WTC11 (cell line): ENCODE results near the gene RPL13A. TPM values are rescaled to one million over a fixed set of nuclear protein-coding genes. Genes with fewer than 3 reads are reported as not detected.
A peak's percentile ranks its signal among the peaks of the same experiment; 100 is the strongest.
"Not testable (repeated sequence)": the region's sequence is repeated elsewhere in the genome, so short reads cannot be mapped to it uniquely, and the experiment has no call there.

ENCODE experiments used
- ATAC-seq: fragments of 200-7000 bp; cut with Tn5 transposase; 2 replicates; pipeline ENCODE4 v1.10.0; 2021; ENCODE audit warnings: mild to moderate bottlenecking, moderate library complexity
- CTCF ChIA-PET: fragments of 300-600 bp; sonication (Branson Sonifier 250); formaldehyde crosslinking; loops from one replicate; lab custom pipeline; 2021; ENCODE audit warnings: antibody characterized with exemption; lab: Charles Lee
- POLR2A ChIA-PET: fragments of 350-600 bp; sonication (Branson Sonifier 250); formaldehyde crosslinking; loops from one replicate; lab custom pipeline; 2021; ENCODE audit warnings: antibody characterized with exemption; lab: Charles Lee
- DNase-seq: peaks from one replicate; pipeline ENCODE4 v3.0.0; 2021; ENCODE audit warnings: low spot score
- H3K27ac Mint-ChIP-seq: 2 replicates; pipeline ENCODE4 v1.8.0; 2021; ENCODE audit warnings: mixed read lengths
- H3K27me3 Mint-ChIP-seq: 2 replicates; pipeline ENCODE4 v1.8.0; 2021; ENCODE audit warnings: low read depth, mild to moderate bottlenecking, moderate library complexity, mixed read lengths
- H3K36me3 Mint-ChIP-seq: 2 replicates; pipeline ENCODE4 v1.8.0; 2021; ENCODE audit warnings: mixed read lengths
- H3K4me1 Mint-ChIP-seq: 2 replicates; pipeline ENCODE4 v1.8.0; 2022; ENCODE audit warnings: mixed read lengths
- H3K4me3 Mint-ChIP-seq: 2 replicates; pipeline ENCODE4 v1.8.0; 2021; ENCODE audit warnings: mild to moderate bottlenecking, moderate library complexity, mixed read lengths
- H3K9me3 Mint-ChIP-seq: 2 replicates; pipeline ENCODE4 v1.8.0; 2021; ENCODE audit warnings: mixed read lengths
- ATF1 ChIP-seq: sonication (generic); formaldehyde crosslinking; IDR thresholded peaks from 2 replicates; pipeline ENCODE4 v1.8.1; 2023; ENCODE audit warnings: mild to moderate bottlenecking, moderate library complexity, missing genetic modification reagents
- CREM ChIP-seq: sonication (generic); formaldehyde crosslinking; IDR thresholded peaks from 2 replicates; pipeline ENCODE4 v1.8.1; 2022; ENCODE audit warnings: mild to moderate bottlenecking, missing genetic modification reagents, moderate library complexity
- ESRRA ChIP-seq: sonication (generic); formaldehyde crosslinking; IDR thresholded peaks from 2 replicates; pipeline ENCODE4 v1.8.1; 2022; ENCODE audit warnings: mild to moderate bottlenecking, missing genetic modification reagents, borderline replicate concordance
- HMGA2 ChIP-seq: fragments of 250-450 bp; sonication (Bioruptor Pico); IDR thresholded peaks from 2 replicates; pipeline ENCODE4 v1.4.0; 2021; ENCODE audit warnings: mild to moderate bottlenecking, moderate library complexity
- MYBL2 ChIP-seq: sonication (generic); formaldehyde crosslinking; IDR thresholded peaks from 2 replicates; pipeline ENCODE4 v1.8.1; 2023; ENCODE audit warnings: mild to moderate bottlenecking, moderate library complexity, missing genetic modification reagents
- NR2C2 ChIP-seq: sonication (generic); formaldehyde crosslinking; IDR thresholded peaks from 2 replicates; pipeline ENCODE4 v1.8.0; 2022; ENCODE audit warnings: mild to moderate bottlenecking, missing genetic modification reagents
- PRRX2 ChIP-seq: fragments of 250-450 bp; sonication (Bioruptor Pico); IDR thresholded peaks from 2 replicates; pipeline ENCODE4 v1.8.0; 2021; ENCODE audit warnings: mild to moderate bottlenecking
- SMAD3 ChIP-seq: sonication (generic); formaldehyde crosslinking; IDR thresholded peaks from 2 replicates; pipeline ENCODE4 v1.8.0; 2022; ENCODE audit warnings: missing genetic modification reagents, mild to moderate bottlenecking, borderline replicate concordance
- TEAD1 ChIP-seq: sonication (generic); formaldehyde crosslinking; IDR thresholded peaks from 2 replicates; pipeline ENCODE4 v1.8.0; 2022; ENCODE audit warnings: mild to moderate bottlenecking, missing genetic modification reagents
- TEAD4 ChIP-seq: sonication (generic); formaldehyde crosslinking; IDR thresholded peaks from 2 replicates; pipeline ENCODE4 v1.8.0; 2022; ENCODE audit warnings: mild to moderate bottlenecking, missing genetic modification reagents
- ZNF121 ChIP-seq: sonication (generic); formaldehyde crosslinking; IDR thresholded peaks from 2 replicates; pipeline ENCODE4 v1.8.0; 2023; ENCODE audit warnings: missing genetic modification reagents
- ZNF232 ChIP-seq: sonication (generic); formaldehyde crosslinking; IDR thresholded peaks from 2 replicates; pipeline ENCODE4 v1.8.0; 2022; ENCODE audit warnings: mild to moderate bottlenecking, missing genetic modification reagents
- total RNA-seq: library from RNA; stranded (reverse); gene quantifications from 3 replicates; pipeline ENCODE4 v1.2.3, GENCODE V29; 2021
- TF ChIP-seq, protein P1 (sequence below): sonication (generic); formaldehyde crosslinking; IDR thresholded peaks from 2 replicates; pipeline ENCODE4 v1.8.1; 2023; ENCODE audit warnings: mild to moderate bottlenecking, missing genetic modification reagents, moderate library complexity
- TF ChIP-seq, protein P2 (sequence below): sonication (generic); formaldehyde crosslinking; IDR thresholded peaks from 2 replicates; pipeline ENCODE4 v1.8.0; 2022; ENCODE audit warnings: mild to moderate bottlenecking, missing genetic modification reagents
- TF ChIP-seq, protein P3 (sequence below): sonication (generic); formaldehyde crosslinking; IDR thresholded peaks from 2 replicates; pipeline ENCODE4 v1.8.1; 2023; ENCODE audit warnings: mild to moderate bottlenecking, moderate library complexity, missing genetic modification reagents
- TF ChIP-seq, protein P4 (sequence below): sonication (generic); formaldehyde crosslinking; IDR thresholded peaks from 2 replicates; pipeline ENCODE4 v1.8.0; 2023; ENCODE audit warnings: mild to moderate bottlenecking, missing genetic modification reagents
- TF ChIP-seq, protein P5 (sequence below): sonication (generic); formaldehyde crosslinking; IDR thresholded peaks from 2 replicates; pipeline ENCODE4 v1.8.1; 2022; ENCODE audit warnings: low read depth, missing genetic modification reagents, borderline replicate concordance
- TF ChIP-seq, protein P6 (sequence below): sonication (generic); formaldehyde crosslinking; IDR thresholded peaks from 2 replicates; pipeline ENCODE4 v1.8.1; 2023; ENCODE audit warnings: mild to moderate bottlenecking, missing genetic modification reagents, moderate library complexity

The RPL13A gene
- total RNA-seq, 1 experiment from 2014 or later: 3,861 TPM

DNA sequence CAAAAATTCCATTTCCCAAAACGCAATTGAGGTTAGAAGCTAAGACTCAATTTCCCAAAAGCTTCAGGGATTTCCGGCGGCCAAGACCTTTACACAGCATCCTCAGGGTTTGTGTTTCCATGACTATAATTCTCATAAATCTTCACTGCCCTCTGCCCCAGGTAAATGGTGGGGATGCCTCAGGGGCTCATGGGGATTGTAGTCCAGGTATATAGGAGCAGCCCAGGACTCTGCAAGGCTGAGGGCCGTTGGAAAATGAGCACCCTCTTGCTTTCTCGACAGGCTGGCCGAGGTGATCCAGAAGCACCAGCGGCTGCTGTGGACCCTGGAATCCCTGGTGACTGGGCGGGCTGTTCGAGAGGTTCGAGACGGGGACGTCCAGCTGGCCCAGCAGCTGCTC lies 28.0 kb upstream of the RPL13A start:
- Mint-ChIP-seq H3K27me3 (no peaks in the 10 kb centered on the region), H3K4me1 (no peaks in the 10 kb centered on the region), H3K9me3 (no peaks in the 10 kb centered on the region), H3K27ac (no peak overlapping the region), H3K36me3 (peaks cover 19% of the 10 kb centered on the region), H3K4me3 (no peak overlapping the region)
- CTCF ChIA-PET: interaction anchor here (1.0 to 2.7 kb wide), 2 partner anchors 17 to 19 kb away, joined by 5 to 13 read pairs; no protein-coding TSS in a partner anchor
- TF ChIP-seq TEAD4 (CRISPR knock-in tag): no peak
- TF ChIP-seq ZNF121 (CRISPR knock-in tag): no peak
- no peak for TF ChIP-seq ATF1 (CRISPR knock-in tag)
- no peak for TF ChIP-seq ESRRA
- TF ChIP-seq MYBL2 (CRISPR knock-in tag): no peak
- TF ChIP-seq CREM (CRISPR knock-in tag): no peak
- TF ChIP-seq, protein P1, sequence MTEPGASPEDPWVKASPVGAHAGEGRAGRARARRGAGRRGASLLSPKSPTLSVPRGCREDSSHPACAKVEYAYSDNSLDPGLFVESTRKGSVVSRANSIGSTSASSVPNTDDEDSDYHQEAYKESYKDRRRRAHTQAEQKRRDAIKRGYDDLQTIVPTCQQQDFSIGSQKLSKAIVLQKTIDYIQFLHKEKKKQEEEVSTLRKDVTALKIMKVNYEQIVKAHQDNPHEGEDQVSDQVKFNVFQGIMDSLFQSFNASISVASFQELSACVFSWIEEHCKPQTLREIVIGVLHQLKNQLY: no peak
- TF ChIP-seq PRRX2 (CRISPR knock-in tag): no peak
- TF ChIP-seq, protein P2, sequence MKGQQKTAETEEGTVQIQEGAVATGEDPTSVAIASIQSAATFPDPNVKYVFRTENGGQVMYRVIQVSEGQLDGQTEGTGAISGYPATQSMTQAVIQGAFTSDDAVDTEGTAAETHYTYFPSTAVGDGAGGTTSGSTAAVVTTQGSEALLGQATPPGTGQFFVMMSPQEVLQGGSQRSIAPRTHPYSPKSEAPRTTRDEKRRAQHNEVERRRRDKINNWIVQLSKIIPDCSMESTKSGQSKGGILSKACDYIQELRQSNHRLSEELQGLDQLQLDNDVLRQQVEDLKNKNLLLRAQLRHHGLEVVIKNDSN (CRISPR knock-in tag): no peak
- TF ChIP-seq, protein P3, sequence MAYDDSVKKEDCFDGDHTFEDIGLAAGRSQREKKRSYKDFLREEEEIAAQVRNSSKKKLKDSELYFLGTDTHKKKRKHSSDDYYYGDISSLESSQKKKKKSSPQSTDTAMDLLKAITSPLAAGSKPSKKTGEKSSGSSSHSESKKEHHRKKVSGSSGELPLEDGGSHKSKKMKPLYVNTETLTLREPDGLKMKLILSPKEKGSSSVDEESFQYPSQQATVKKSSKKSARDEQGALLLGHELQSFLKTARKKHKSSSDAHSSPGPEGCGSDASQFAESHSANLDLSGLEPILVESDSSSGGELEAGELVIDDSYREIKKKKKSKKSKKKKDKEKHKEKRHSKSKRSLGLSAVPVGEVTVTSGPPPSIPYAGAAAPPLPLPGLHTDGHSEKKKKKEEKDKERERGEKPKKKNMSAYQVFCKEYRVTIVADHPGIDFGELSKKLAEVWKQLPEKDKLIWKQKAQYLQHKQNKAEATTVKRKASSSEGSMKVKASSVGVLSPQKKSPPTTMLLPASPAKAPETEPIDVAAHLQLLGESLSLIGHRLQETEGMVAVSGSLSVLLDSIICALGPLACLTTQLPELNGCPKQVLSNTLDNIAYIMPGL: no peak
- no peak for TF ChIP-seq SMAD3 (CRISPR knock-in tag)
- TF ChIP-seq, protein P4, sequence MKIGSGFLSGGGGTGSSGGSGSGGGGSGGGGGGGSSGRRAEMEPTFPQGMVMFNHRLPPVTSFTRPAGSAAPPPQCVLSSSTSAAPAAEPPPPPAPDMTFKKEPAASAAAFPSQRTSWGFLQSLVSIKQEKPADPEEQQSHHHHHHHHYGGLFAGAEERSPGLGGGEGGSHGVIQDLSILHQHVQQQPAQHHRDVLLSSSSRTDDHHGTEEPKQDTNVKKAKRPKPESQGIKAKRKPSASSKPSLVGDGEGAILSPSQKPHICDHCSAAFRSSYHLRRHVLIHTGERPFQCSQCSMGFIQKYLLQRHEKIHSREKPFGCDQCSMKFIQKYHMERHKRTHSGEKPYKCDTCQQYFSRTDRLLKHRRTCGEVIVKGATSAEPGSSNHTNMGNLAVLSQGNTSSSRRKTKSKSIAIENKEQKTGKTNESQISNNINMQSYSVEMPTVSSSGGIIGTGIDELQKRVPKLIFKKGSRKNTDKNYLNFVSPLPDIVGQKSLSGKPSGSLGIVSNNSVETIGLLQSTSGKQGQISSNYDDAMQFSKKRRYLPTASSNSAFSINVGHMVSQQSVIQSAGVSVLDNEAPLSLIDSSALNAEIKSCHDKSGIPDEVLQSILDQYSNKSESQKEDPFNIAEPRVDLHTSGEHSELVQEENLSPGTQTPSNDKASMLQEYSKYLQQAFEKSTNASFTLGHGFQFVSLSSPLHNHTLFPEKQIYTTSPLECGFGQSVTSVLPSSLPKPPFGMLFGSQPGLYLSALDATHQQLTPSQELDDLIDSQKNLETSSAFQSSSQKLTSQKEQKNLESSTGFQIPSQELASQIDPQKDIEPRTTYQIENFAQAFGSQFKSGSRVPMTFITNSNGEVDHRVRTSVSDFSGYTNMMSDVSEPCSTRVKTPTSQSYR (CRISPR knock-in tag): no peak
- TF ChIP-seq, protein P5, sequence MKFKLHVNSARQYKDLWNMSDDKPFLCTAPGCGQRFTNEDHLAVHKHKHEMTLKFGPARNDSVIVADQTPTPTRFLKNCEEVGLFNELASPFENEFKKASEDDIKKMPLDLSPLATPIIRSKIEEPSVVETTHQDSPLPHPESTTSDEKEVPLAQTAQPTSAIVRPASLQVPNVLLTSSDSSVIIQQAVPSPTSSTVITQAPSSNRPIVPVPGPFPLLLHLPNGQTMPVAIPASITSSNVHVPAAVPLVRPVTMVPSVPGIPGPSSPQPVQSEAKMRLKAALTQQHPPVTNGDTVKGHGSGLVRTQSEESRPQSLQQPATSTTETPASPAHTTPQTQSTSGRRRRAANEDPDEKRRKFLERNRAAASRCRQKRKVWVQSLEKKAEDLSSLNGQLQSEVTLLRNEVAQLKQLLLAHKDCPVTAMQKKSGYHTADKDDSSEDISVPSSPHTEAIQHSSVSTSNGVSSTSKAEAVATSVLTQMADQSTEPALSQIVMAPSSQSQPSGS: no peak
- TF ChIP-seq ZNF232 (CRISPR knock-in tag): no peak
- no peak for TF ChIP-seq TEAD1 (CRISPR knock-in tag)
- TF ChIP-seq NR2C2: no peak
- no peak for TF ChIP-seq HMGA2
- TF ChIP-seq, protein P6, sequence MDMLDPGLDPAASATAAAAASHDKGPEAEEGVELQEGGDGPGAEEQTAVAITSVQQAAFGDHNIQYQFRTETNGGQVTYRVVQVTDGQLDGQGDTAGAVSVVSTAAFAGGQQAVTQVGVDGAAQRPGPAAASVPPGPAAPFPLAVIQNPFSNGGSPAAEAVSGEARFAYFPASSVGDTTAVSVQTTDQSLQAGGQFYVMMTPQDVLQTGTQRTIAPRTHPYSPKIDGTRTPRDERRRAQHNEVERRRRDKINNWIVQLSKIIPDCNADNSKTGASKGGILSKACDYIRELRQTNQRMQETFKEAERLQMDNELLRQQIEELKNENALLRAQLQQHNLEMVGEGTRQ: no peak
- DNase-seq (no peak), ATAC-seq (peak; percentile 31; the same call in 1 of the 2 replicates)
- POLR2A ChIA-PET: no interaction called here

DNA sequence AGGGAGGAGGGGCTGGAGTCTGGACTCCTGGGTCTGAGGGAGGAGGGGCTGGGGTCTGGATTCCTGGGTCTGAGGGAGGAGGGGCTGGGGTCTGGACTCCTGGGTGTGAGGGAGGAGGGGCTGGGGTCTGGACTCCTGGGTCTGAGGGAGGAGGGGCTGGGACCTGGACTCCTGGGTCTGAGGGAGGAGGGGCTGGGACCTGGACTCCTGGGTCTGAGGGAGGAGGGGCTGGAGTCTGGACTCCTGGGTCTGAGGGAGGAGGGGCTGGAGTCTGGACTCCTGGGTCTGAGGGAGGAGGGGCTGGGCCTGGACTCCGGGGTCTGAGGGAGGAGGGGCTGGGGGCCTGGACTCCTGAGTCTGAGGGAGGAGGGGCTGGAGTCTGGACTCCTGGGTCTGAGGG lies 26.3 kb upstream of the RPL13A start:
- H3K9me3 Mint-ChIP-seq, H3K27ac Mint-ChIP-seq, ATAC-seq, H3K4me3 Mint-ChIP-seq, DNase-seq, H3K27me3 Mint-ChIP-seq, H3K4me1 Mint-ChIP-seq: not testable (repeated sequence)
- H3K36me3 Mint-ChIP-seq: peaks cover 15% of the 10 kb centered on the region
- CTCF ChIA-PET: interaction anchor here (1.2 kb wide), 1 partner anchor 15 kb away, joined by 3 read pairs; no protein-coding TSS in a partner anchor
- POLR2A ChIA-PET: interaction anchor here (0.6 kb wide), 1 partner anchor 907 kb away, joined by 3 read pairs; no protein-coding TSS in a partner anchor
